Naive thymus-derived CD4-positive, alpha-beta T cell (primary cell): ENCODE data around the gene SLC9A4. TPM values are rescaled to one million over a fixed set of nuclear protein-coding genes. Genes with fewer than 3 reads are reported as not detected.

Source experiments
- ATAC-seq: fragments of 150-1000 bp; cut with Tn5 transposase; 2 replicates; pipeline ENCODE4 v1.10.0; 2021; ENCODE audit warnings: mild to moderate bottlenecking, moderate library complexity
- CTCF ChIA-PET: fragments of 350-600 bp; sonication (Branson Sonifier 250); formaldehyde crosslinking; loops from one replicate; lab custom pipeline; 2021; ENCODE audit warnings: antibody characterized with exemption; lab: Charles Lee
- POLR2A ChIA-PET: fragments of 350-600 bp; sonication (Branson Sonifier 250); formaldehyde crosslinking; loops from one replicate; lab custom pipeline; 2021; ENCODE audit warnings: antibody characterized with exemption, inconsistent platforms; lab: Charles Lee
- DNase-seq, 9 donors: peaks; one replicate each; pipeline versions ENCODE4 v3.0.0 to v3.0.0-alpha.2; 2020 to 2022; ENCODE audit warnings: mixed read lengths in 1 of 9
- H3K27ac ChIP-seq: one replicate; pipeline ENCODE4 v1.7.0; 2013; ENCODE audit warnings: mild to moderate bottlenecking, low read depth, low read length, moderate library complexity
- H3K27me3 ChIP-seq, 2 donors: one replicate each; pipeline ENCODE4 v1.7.0; 2013; ENCODE audit warnings: low read length in 2 of 2, mild to moderate bottlenecking in 2 of 2, moderate library complexity in 2 of 2; ENCODE audit not compliant: control insufficient read depth in 2 of 2, insufficient read depth in 2 of 2
- H3K36me3 ChIP-seq, 3 experiments: 1 replicate in 2 of 3; 2 replicates in 1 of 3; pipeline ENCODE4 v1.7.0; 2013; ENCODE audit warnings: low read length in 3 of 3, mild to moderate bottlenecking in 3 of 3, moderate library complexity in 1 of 3; ENCODE audit not compliant: insufficient read depth in 3 of 3, control insufficient read depth in 2 of 3
- H3K4me1 ChIP-seq, 2 donors: one replicate each; pipeline ENCODE4 v1.7.0; 2013; ENCODE audit warnings: low read length in 2 of 2, mild to moderate bottlenecking in 2 of 2, moderate library complexity in 1 of 2; ENCODE audit not compliant: control insufficient read depth in 2 of 2, insufficient read depth in 2 of 2
- H3K4me3 ChIP-seq: 2 replicates; pipeline ENCODE4 v1.7.0; 2013; ENCODE audit warnings: mild to moderate bottlenecking, low read length
- H3K9me3 ChIP-seq, 3 experiments: 1 replicate in 2 of 3; 2 replicates in 1 of 3; pipeline ENCODE4 v1.7.0; 2013; ENCODE audit warnings: low read length in 3 of 3; ENCODE audit not compliant: control insufficient read depth in 2 of 3
- H3K27ac Mint-ChIP-seq, 9 donors: one replicate each; pipeline ENCODE4 v1.8.0; 2020 to 2022; ENCODE audit warnings: mixed read lengths in 9 of 9, mild to moderate bottlenecking in 8 of 9, moderate library complexity in 5 of 9, inconsistent platforms in 2 of 9
- H3K27me3 Mint-ChIP-seq, 5 donors: one replicate each; pipeline ENCODE4 v1.8.0; 2021 to 2022; ENCODE audit warnings: mixed read lengths in 5 of 5, mild to moderate bottlenecking in 1 of 5
- H3K36me3 Mint-ChIP-seq, 5 donors: one replicate each; pipeline ENCODE4 v1.8.0; 2020 to 2022; ENCODE audit warnings: mixed read lengths in 5 of 5, mild to moderate bottlenecking in 3 of 5, inconsistent platforms in 1 of 5
- H3K4me1 Mint-ChIP-seq, 7 donors: one replicate each; pipeline ENCODE4 v1.8.0; 2020 to 2022; ENCODE audit warnings: mixed read lengths in 7 of 7, mild to moderate bottlenecking in 3 of 7, inconsistent platforms in 1 of 7
- H3K4me3 Mint-ChIP-seq, 10 donors: one replicate each; pipeline ENCODE4 v1.8.0; 2020 to 2022; ENCODE audit warnings: mild to moderate bottlenecking in 10 of 10, mixed read lengths in 10 of 10, moderate library complexity in 6 of 10, inconsistent platforms in 2 of 10
- H3K9me3 Mint-ChIP-seq, 11 donors: one replicate each; pipeline ENCODE4 v1.8.0; 2020 to 2022; ENCODE audit warnings: mixed read lengths in 11 of 11, mild to moderate bottlenecking in 4 of 11, inconsistent platforms in 1 of 11, moderate library complexity in 1 of 11
- intact Hi-C, 2 donors: fragments of 100-400 bp; cut with micrococcal nuclease; formaldehyde crosslinking; loops; one replicate each; pipeline ENCODE4 v1.15.1; 2023
- polyA plus RNA-seq, 2 donors: library from polyadenylated mRNA; unstranded; fragments of 300-500 nt; fragmentation: Illumina TruSeq; gene quantifications; one replicate each; pipeline ENCODE4 v1.2.3, GENCODE V29; 2021
- total RNA-seq, 6 experiments: library from RNA in 5 of 6; stranded (reverse) in 5 of 6; gene quantifications; 1 replicate in 5 of 6; 2 replicates in 1 of 6; pipeline ENCODE4 v1.2.3 and lab custom pipeline; 2021 to 2026

The SLC9A4 gene
- total and polyA plus RNA-seq, 7 experiments from 2014 or later: 0.05 to 0.15 (median 0.08) TPM; not detected in 2

DNA sequence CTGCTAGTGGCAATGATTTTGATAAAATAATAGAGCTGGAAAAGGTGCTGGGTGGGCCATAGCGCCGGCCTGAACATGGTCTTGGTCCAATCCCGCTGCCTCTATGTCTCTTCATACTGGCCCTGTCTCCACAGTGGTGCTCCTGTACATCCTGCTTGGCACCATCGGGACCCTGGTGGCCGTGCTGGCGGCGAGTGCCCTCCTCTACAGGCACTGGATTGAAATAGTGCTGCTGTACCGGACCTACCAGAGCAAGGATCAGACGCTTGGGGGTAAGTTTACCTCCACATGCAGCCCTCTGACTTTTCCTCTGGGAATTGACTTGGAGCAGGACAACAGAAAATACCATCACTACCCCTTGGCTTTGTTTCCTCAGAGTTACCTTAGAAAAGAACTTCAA is 26.1 kb upstream of the SLC9A4 start:
- Histone ChIP-seq H3K4me3 (no peak overlapping the region), H3K27ac (no peak overlapping the region), H3K4me1 (peaks cover 0 to 5% of the 10 kb centered on the region in 2 donors), H3K9me3 (no peaks in the 10 kb centered on the region), H3K36me3 (no peaks in the 10 kb centered on the region), H3K27me3 (no peaks in the 10 kb centered on the region)
- DNase-seq (no peak), ATAC-seq (no peak)
- no peak overlapping the region for H3K27ac Mint-ChIP-seq
- no peaks in the 10 kb centered on the region for H3K27me3 Mint-ChIP-seq
- CTCF ChIA-PET: interaction anchor here (0.7 kb wide), 1 partner anchor 440 kb away, joined by 3 read pairs; no protein-coding TSS in a partner anchor
- no peak overlapping the region for H3K4me3 Mint-ChIP-seq
- H3K9me3 Mint-ChIP-seq: no peaks in the 10 kb centered on the region
- H3K4me1 Mint-ChIP-seq: peaks cover 0 to 12% (median 7%) of the 10 kb centered on the region in 7 donors
- POLR2A ChIA-PET: interaction anchor here (0.6 kb wide), 1 partner anchor 1720 kb away, joined by 3 read pairs; no protein-coding TSS in a partner anchor
- peaks cover 0 to 4% (median 0%) of the 10 kb centered on the region in 5 donors for H3K36me3 Mint-ChIP-seq
- intact Hi-C loops: loop anchor here (5.0 to 10.0 kb wide), 2 partner anchors 260 to 1102 kb away; partner anchors contain the start of gene IL1RL2 (in 1 of the 2)

DNA sequence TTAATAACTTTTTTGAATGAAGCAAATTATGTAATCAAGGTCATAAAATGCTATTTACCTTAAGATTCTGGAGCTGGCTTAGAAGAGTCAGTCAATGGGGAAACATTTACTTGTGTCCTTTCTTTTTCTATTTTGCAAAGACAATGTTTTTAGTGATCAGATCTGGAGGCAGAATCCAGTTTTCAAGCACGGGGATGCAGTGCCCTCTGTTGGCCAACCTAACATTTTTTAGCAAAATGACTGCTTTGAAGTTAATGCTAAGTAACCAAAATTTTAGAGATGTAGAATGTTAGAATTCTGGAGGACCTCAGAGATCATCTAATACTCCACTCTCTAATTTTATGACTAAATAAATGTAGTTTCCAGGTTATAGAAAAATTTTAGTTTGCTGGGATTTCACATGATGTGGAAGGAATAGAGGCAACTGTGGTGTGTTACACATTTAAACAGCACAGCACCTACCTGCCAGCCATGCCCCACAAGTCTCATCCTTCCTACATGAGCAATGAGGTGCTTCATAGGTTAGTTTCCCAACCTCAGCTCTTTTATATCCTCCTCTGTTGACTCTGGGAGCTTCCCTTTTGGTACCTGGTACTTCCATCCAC is 23.6 kb upstream of the SLC9A4 start:
- Histone ChIP-seq H3K27me3 (no peaks in the 10 kb centered on the region), H3K36me3 (no peaks in the 10 kb centered on the region), H3K4me1 (no peaks in the 10 kb centered on the region), H3K4me3 (no peak overlapping the region), H3K27ac (no peak overlapping the region), H3K9me3 (no peaks in the 10 kb centered on the region)
- ChIA-PET POLR2A (no interaction called here), CTCF (interaction anchor here (1.2 kb wide), 2 partner anchors 209 to 443 kb away, joined by 3 to 6 read pairs; no protein-coding TSS in a partner anchor)
- H3K27me3 Mint-ChIP-seq: no peaks in the 10 kb centered on the region
- peak; percentile 69 for ATAC-seq
- H3K36me3 Mint-ChIP-seq: peaks cover 0 to 10% (median 0%) of the 10 kb centered on the region in 5 donors
- no peak overlapping the region for H3K27ac Mint-ChIP-seq
- H3K4me1 Mint-ChIP-seq: peaks cover 0 to 10% (median 4%) of the 10 kb centered on the region in 7 donors
- H3K9me3 Mint-ChIP-seq: no peaks in the 10 kb centered on the region
- intact Hi-C loops: loop anchor here (1.0 to 10.0 kb wide), 10 partner anchors 177 to 1437 kb away; partner anchors contain the start of gene IL1RL2 (in 1 of the 2)
- peak; percentile 16 to 66 (median 52) for DNase-seq
- no peak overlapping the region for H3K4me3 Mint-ChIP-seq

DNA sequence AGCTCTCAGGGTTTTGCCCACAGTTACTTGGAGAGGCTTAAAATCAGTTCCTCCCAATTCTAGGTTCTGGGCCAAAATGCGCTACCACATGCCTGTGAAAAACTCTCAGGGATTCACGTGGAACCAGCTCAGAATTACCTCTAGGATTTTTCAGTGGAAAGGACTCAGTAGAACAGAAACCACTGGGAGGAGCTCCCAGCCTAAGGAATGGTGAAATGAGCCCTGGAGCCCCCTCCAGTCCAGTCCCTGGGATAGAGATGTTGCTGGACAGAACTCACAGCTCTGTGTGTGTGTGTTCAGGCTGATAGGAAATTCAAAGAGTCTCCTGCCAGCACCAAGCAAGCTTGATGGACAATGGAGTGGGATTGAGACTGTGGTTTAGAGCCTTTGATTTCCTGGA is 21.1 kb upstream of the SLC9A4 start:
- H3K36me3 Mint-ChIP-seq: peaks cover 0 to 8% (median 4%) of the 10 kb centered on the region in 5 donors
- no peak overlapping the region for H3K4me3 ChIP-seq
- no peaks in the 10 kb centered on the region for H3K4me1 ChIP-seq
- intact Hi-C loops: no loop called here
- ChIA-PET POLR2A (interaction anchor here (0.7 kb wide), 1 partner anchor 20 kb away, joined by 5 read pairs; no protein-coding TSS in a partner anchor), CTCF (interaction anchor here (0.6 to 1.7 kb wide), 3 partner anchors 49 to 432 kb away, joined by 3 to 11 read pairs (median 3); no protein-coding TSS in a partner anchor)
- no peak overlapping the region for H3K4me3 Mint-ChIP-seq
- no peaks in the 10 kb centered on the region for H3K36me3 ChIP-seq
- no peaks in the 10 kb centered on the region for H3K27me3 ChIP-seq
- H3K9me3 Mint-ChIP-seq: peaks cover 0 to 10% (median 0%) of the 10 kb centered on the region in 11 donors
- H3K4me1 Mint-ChIP-seq: peaks cover 0 to 16% (median 4%) of the 10 kb centered on the region in 7 donors
- DNase-seq (no peak), ATAC-seq (no peak)
- peaks cover 0 to 8% (median 6%) of the 10 kb centered on the region in 5 donors for H3K27me3 Mint-ChIP-seq
- H3K27ac Mint-ChIP-seq: no peak overlapping the region
- H3K27ac ChIP-seq: no peak overlapping the region
- no peaks in the 10 kb centered on the region for H3K9me3 ChIP-seq

- Histone ChIP-seq H3K27me3 (no peaks in the 10 kb centered on the region), H3K36me3 (no peaks in the 10 kb centered on the region), H3K27ac (no peak overlapping the region), H3K4me1 (no peaks in the 10 kb centered on the region), H3K9me3 (no peaks in the 10 kb centered on the region), H3K4me3 (no peak overlapping the region)
- ChIA-PET CTCF (interaction anchor here (2.2 kb wide), 1 partner anchor 10 kb away, joined by 7 read pairs; no protein-coding TSS in a partner anchor), POLR2A (no interaction called here)
- peaks cover 0 to 8% (median 4%) of the 10 kb centered on the region in 5 donors for H3K36me3 Mint-ChIP-seq
- H3K4me1 Mint-ChIP-seq: peaks cover 0 to 16% (median 4%) of the 10 kb centered on the region in 7 donors
- H3K9me3 Mint-ChIP-seq: peaks cover 0 to 10% (median 0%) of the 10 kb centered on the region in 11 donors
- no peak overlapping the region for H3K4me3 Mint-ChIP-seq
- DNase-seq: no peak
- H3K27me3 Mint-ChIP-seq: peaks cover 0 to 8% (median 7%) of the 10 kb centered on the region in 5 donors
- no peak for ATAC-seq
- intact Hi-C loops: no loop called here
- H3K27ac Mint-ChIP-seq: no peak overlapping the region
These were observed 19.5 kb upstream of the SLC9A4 start for GRCh38 chr2:102453501-102453900.

- H3K27ac ChIP-seq: no peak overlapping the region
- peaks cover 0 to 10% (median 0%) of the 10 kb centered on the region in 11 donors for H3K9me3 Mint-ChIP-seq
- no peaks in the 10 kb centered on the region for H3K4me1 ChIP-seq
- no peak overlapping the region for H3K27ac Mint-ChIP-seq
- H3K9me3 ChIP-seq: no peaks in the 10 kb centered on the region
- H3K27me3 Mint-ChIP-seq: peaks cover 0 to 21% (median 8%) of the 10 kb centered on the region in 5 donors
- ChIA-PET POLR2A (no interaction called here), CTCF (no interaction called here)
- H3K36me3 Mint-ChIP-seq: peaks cover 0 to 8% (median 4%) of the 10 kb centered on the region in 5 donors
- intact Hi-C loops: no loop called here
- DNase-seq: no peak
- H3K4me3 ChIP-seq: no peak overlapping the region
- H3K4me1 Mint-ChIP-seq: peaks cover 0 to 13% (median 4%) of the 10 kb centered on the region in 7 donors
- no peak for ATAC-seq
- H3K4me3 Mint-ChIP-seq: no peak overlapping the region
- H3K27me3 ChIP-seq: no peaks in the 10 kb centered on the region
- no peaks in the 10 kb centered on the region for H3K36me3 ChIP-seq
These were observed 17.9 kb upstream of the SLC9A4 start for GRCh38 chr2:102455061-102455670.

DNA sequence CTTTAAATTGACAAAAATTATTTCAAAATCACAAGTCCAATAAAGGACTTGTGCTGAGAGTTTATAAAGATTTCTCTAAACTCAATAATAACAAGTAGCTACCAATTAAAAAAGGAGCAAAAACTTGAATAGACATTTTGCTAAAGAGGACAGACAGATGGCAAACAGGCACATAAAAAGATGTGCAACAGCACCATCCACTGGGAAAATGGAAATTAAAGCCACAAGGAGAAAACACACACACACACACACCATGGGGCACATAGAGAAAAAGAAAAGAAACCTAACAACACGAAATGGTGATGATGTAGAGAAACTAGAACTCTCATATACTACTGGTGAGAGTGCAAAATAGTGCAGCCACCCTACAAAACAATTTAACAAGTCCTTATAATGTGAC is 12.6 kb upstream of the SLC9A4 start:
- DNase-seq (no peak), ATAC-seq (no peak)
- H3K9me3 ChIP-seq: peaks cover 0 to 6% (median 0%) of the 10 kb centered on the region in 3 experiments
- H3K4me1 ChIP-seq: no peaks in the 10 kb centered on the region
- H3K27me3 Mint-ChIP-seq: peaks cover 5 to 55% (median 13%) of the 10 kb centered on the region in 5 donors
- CTCF ChIA-PET: interaction anchor here (0.7 kb wide), 1 partner anchor 206 kb away, joined by 3 read pairs; no protein-coding TSS in a partner anchor
- H3K36me3 ChIP-seq: no peaks in the 10 kb centered on the region
- no peaks in the 10 kb centered on the region for H3K4me1 Mint-ChIP-seq
- H3K4me3 Mint-ChIP-seq: no peak overlapping the region
- no peak overlapping the region for H3K27ac ChIP-seq
- POLR2A ChIA-PET: no interaction called here
- H3K4me3 ChIP-seq: no peak overlapping the region
- peaks cover 0 to 17% (median 4%) of the 10 kb centered on the region in 11 donors for H3K9me3 Mint-ChIP-seq
- H3K27me3 ChIP-seq: no peaks in the 10 kb centered on the region
- H3K36me3 Mint-ChIP-seq: peaks cover 0 to 4% (median 0%) of the 10 kb centered on the region in 5 donors
- intact Hi-C loops: no loop called here
- H3K27ac Mint-ChIP-seq: no peak overlapping the region
